ENCODE results near the gene LTB.

- TF ChIP-seq POLR2A (IDR thresholded peaks at IDR 0.05) (no peak), CTCF (IDR thresholded peaks at IDR 0.05) (no peak)
Measured at GRCh38 chr6:31559958-31560696, 22.1 kb downstream of the LTB start.
